Activated CD8-positive, alpha-beta memory T cell treated with anti-CD3 and anti-CD28 coated beads, Interleukin-2, amount 10 ng/mL, durations not matched to agents 7 days and 5 days (primary cell): ENCODE data around the gene LCNL1. TPM values are rescaled to one million over a fixed set of nuclear protein-coding genes. Genes with fewer than 3 reads are reported as not detected.
A peak's percentile ranks its signal among the peaks of the same experiment; 100 is the strongest.
"Not testable (repeated sequence)": the region's sequence is repeated elsewhere in the genome, so short reads cannot be mapped to it uniquely, and the experiment has no call there.

ENCODE experiments used
- ATAC-seq: fragments of 150-1000 bp; cut with Tn5 transposase; one replicate; pipeline ENCODE4 v1.10.0; 2021; ENCODE audit warnings: moderate library complexity
- CTCF ChIA-PET: fragments of 350-600 bp; sonication (Branson Sonifier 250); formaldehyde crosslinking; loops from one replicate; lab custom pipeline; 2021; ENCODE audit warnings: antibody characterized with exemption; lab: Charles Lee
- DNase-seq: peaks from one replicate; pipeline ENCODE4 v3.0.0-alpha.2; 2020
- H3K27ac Mint-ChIP-seq: one replicate; pipeline ENCODE4 v1.8.0; 2021; ENCODE audit warnings: mild to moderate bottlenecking, mixed read lengths
- H3K27me3 Mint-ChIP-seq: one replicate; pipeline ENCODE4 v1.8.0; 2021; ENCODE audit warnings: mixed read lengths
- H3K36me3 Mint-ChIP-seq: one replicate; pipeline ENCODE4 v1.8.0; 2021; ENCODE audit warnings: mild to moderate bottlenecking, mixed read lengths
- H3K4me1 Mint-ChIP-seq: one replicate; pipeline ENCODE4 v1.8.0; 2021; ENCODE audit warnings: mixed read lengths
- H3K4me3 Mint-ChIP-seq: one replicate; pipeline ENCODE4 v1.8.0; 2021; ENCODE audit warnings: mild to moderate bottlenecking, moderate library complexity, mixed read lengths
- H3K9me3 Mint-ChIP-seq: one replicate; pipeline ENCODE4 v1.8.0; 2022; ENCODE audit warnings: low read depth, mixed read lengths
- total RNA-seq, 2 experiments: library from RNA; stranded (reverse); gene quantifications; one replicate each; pipeline ENCODE4 v1.2.3, GENCODE V29; 2021

LCNL1 gene
- total RNA-seq, 2 experiments from 2014 or later = 0.09 TPM; not detected in 1

DNA sequence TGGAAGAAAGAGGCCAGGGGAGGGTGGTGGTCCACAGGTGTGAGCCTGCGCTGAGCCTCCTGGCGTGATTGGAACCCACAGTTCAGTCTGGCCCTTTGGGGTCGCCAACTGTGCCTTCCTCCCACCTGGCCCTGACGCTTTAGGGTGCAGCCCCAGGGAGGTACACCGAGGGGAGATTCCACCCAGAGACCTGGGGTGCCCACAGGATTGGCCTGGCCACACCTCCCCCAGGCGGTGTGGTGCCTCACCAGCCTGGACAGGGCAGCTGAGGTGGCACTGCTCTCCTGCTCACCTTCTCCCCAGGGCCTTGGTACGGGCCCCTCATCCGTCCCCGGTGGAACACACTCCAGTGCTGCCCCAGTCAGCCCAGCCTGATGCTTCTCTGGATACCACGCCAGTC, 14.6 kb downstream of the LCNL1 start:
- peaks cover 63% of the 10 kb centered on the region for H3K4me1 Mint-ChIP-seq
- DNase-seq = no peak
- CTCF ChIA-PET = interaction anchor here (1.5 to 14.3 kb wide), 4 partner anchors 34 to 52 kb away, joined by 5 to 234 read pairs (median 16); partner anchors contain the start of genes ABCA2, C8G and FUT7
- H3K36me3 Mint-ChIP-seq = peaks cover 2% of the 10 kb centered on the region
- H3K27me3 Mint-ChIP-seq = peaks cover 5% of the 10 kb centered on the region
- no peaks in the 10 kb centered on the region for H3K9me3 Mint-ChIP-seq
- H3K27ac Mint-ChIP-seq = peak overlapping the region; percentile 88
- no peak for ATAC-seq
- H3K4me3 Mint-ChIP-seq = peak overlapping the region; percentile 15

DNA sequence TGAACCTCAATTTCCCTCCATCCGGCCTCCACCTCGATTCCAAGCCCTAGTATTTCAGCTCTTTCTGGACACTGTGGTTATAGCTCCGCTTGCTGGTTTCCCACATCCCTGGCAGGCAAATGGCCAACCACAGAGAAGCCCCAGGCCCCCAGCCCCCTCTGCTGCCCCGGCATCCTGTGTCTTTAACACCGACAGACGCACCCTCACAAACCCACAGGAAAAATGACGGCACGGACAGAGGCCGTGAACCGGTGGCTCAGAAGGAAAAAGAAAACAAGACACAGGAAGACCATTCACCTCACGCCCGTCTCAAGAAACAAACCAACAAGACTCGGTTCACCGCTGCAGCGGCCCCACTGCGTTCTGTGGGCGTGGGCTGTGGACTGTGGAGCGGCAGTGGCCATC, 15.0 kb downstream of the LCNL1 start:
- ATAC-seq = no peak
- no peaks in the 10 kb centered on the region for H3K9me3 Mint-ChIP-seq
- H3K27ac Mint-ChIP-seq = peak overlapping the region; percentile 88
- H3K36me3 Mint-ChIP-seq = peaks cover 2% of the 10 kb centered on the region
- peak overlapping the region; percentile 15 for H3K4me3 Mint-ChIP-seq
- DNase-seq = peak; percentile 76
- CTCF ChIA-PET = interaction anchor here (4.7 to 14.3 kb wide), 2 partner anchors 34 to 50 kb away, joined by 25 to 234 read pairs; partner anchors contain the start of genes ABCA2 and FUT7
- peaks cover 5% of the 10 kb centered on the region for H3K27me3 Mint-ChIP-seq
- peaks cover 63% of the 10 kb centered on the region for H3K4me1 Mint-ChIP-seq

DNA sequence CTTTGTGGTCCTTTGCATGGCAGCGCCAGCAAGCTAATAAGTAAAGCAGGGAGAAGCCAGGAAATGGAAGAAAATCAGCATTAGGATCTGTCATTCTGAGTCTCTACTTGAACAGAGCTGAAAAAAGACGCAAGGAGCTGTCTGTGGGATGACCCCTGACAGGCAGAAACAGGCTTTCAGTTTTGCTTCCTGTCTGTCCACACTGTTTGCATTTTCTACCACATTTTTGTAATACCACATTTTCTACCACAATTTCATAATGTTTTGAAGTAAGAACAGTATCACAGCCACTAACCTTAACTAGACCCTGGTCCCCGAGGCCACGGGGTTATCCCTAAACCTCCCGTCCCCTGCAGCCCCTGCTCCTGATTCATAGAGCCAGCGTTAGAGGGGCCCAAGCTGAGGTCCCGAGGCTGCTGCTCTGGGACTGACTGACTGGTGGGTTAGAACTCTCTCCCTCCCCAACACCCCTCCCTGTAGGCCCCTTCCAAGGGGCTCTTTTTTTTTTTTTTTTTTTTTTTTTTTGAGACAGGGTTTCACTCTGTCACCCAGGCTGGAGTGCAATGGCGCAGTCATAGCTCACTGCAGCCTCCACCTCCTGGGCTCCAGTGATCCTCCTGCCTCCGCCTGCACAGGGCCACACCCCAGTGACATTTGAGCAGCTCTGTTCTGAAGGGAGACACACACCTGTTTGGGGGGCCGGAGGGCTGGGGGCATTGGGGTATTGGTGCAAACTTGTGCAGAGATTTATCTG, 17.6 kb downstream of the LCNL1 start:
- Mint-ChIP-seq H3K27me3 (peaks cover 5% of the 10 kb centered on the region), H3K4me1 (peaks cover 60% of the 10 kb centered on the region), H3K9me3 (no peaks in the 10 kb centered on the region), H3K4me3 (peak overlapping the region; percentile 59), H3K36me3 (no peaks in the 10 kb centered on the region), H3K27ac (peak overlapping the region; percentile 86)
- CTCF ChIA-PET = interaction anchor here (0.8 to 14.3 kb wide), 15 partner anchors 8 to 250 kb away, joined by 3 to 234 read pairs (median 3); partner anchors contain the start of genes ABCA2, AJM1, C8G and FUT7
- ATAC-seq (peak; percentile 66), DNase-seq (peak; percentile 74)

DNA sequence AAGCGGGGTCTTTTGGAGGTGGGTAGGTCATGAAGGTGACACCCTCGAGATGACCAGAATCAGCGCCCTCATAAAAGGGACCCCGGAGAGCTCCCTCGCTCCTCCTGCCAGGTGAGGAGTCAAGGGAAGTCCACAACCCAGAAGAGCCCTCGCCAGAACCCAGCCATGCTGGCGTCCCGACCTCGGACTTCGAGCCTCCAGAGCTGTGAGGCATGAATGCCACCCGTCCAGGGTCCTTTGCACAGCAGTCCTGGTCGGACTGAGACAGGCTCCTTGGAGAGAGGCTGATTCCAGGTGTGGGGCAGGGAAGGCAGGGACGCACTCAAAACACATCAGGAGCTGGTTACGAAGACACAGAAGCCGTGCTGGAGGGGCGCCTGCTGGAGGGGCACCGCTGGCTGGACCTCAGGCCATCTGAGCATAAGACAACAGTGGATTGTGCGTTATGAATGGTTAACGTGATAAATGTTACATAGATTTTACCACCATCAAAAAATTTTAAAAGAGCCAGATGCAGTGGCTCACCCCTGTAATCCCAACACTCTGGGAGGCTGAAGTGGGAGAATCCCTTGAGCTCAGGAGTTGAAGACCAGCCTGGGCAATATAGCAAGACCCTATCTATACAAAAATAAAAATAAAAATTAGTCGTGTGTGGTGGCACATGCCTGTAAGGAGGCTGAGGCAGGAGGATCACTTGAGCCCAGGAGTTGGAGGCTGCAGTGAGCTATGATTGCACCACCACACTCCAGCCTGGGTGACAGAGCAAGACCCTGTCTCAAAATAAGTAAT, 19.3 kb downstream of the LCNL1 start:
- DNase-seq (no peak), ATAC-seq (no peak)
- Mint-ChIP-seq H3K9me3 (no peaks in the 10 kb centered on the region), H3K27me3 (peaks cover 5% of the 10 kb centered on the region), H3K36me3 (no peaks in the 10 kb centered on the region), H3K27ac (no peak overlapping the region), H3K4me3 (no peak overlapping the region), H3K4me1 (peaks cover 61% of the 10 kb centered on the region)
- CTCF ChIA-PET = interaction anchor here (0.9 to 14.3 kb wide), 6 partner anchors 9 to 66 kb away, joined by 3 to 234 read pairs (median 6); partner anchors contain the start of genes ABCA2, FUT7 and PAXX

DNA sequence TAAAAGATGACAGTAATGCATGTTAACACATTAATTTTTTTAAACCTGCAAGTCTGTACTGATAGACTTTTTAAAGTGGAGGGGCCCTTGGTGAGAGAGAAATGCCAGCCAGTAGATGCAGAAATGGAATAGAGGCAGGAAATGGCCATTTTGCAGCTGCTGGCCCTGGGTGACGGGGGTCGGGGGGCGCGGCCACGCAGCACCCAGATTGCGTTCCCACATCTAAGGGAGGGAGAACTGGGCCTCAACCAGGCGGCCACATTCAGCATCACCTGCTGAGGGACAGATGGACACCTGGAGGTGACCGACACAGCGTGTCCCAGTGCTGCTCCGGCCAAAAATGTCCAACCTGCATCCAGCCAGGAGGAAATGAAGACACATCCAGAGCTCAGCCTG, 19.9 kb downstream of the LCNL1 start:
- DNase-seq (no peak), ATAC-seq (no peak)
- Mint-ChIP-seq H3K27ac (no peak overlapping the region), H3K36me3 (no peaks in the 10 kb centered on the region), H3K4me1 (peaks cover 55% of the 10 kb centered on the region), H3K9me3 (no peaks in the 10 kb centered on the region), H3K27me3 (peaks cover 5% of the 10 kb centered on the region), H3K4me3 (no peak overlapping the region)
- CTCF ChIA-PET = interaction anchor here (0.9 to 14.3 kb wide), 6 partner anchors 10 to 65 kb away, joined by 3 to 234 read pairs (median 6); partner anchors contain the start of genes ABCA2, FUT7 and PAXX

DNA sequence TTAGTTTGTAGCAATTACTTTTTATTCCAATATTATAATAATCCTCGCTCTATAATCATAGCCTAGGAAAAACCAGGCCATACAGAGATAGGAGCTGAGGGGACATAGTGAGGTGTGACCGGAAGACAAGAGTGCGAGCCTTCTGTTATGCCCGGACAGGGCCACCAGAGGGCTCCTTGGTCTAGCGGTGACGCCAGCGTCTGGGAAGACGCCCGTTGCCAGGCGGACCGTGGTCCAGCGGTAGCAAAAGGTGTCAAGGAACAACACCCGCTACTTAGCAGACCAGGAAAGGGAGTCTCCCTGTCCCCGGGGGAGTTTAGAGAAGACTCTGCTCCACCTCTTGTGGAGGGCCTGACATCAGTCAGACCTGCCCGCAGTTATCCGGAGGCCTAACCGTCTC, 21.5 kb downstream of the LCNL1 start:
- ATAC-seq, H3K27ac Mint-ChIP-seq, DNase-seq, H3K36me3 Mint-ChIP-seq, H3K4me3 Mint-ChIP-seq, H3K27me3 Mint-ChIP-seq, H3K9me3 Mint-ChIP-seq: not testable (repeated sequence)
- H3K4me1 Mint-ChIP-seq = peaks cover 40% of the 10 kb centered on the region
- CTCF ChIA-PET = interaction anchor here (14.3 kb wide), 1 partner anchor 27 kb away, joined by 234 read pairs; the partner anchor contains the start of genes ABCA2 and FUT7

DNA sequence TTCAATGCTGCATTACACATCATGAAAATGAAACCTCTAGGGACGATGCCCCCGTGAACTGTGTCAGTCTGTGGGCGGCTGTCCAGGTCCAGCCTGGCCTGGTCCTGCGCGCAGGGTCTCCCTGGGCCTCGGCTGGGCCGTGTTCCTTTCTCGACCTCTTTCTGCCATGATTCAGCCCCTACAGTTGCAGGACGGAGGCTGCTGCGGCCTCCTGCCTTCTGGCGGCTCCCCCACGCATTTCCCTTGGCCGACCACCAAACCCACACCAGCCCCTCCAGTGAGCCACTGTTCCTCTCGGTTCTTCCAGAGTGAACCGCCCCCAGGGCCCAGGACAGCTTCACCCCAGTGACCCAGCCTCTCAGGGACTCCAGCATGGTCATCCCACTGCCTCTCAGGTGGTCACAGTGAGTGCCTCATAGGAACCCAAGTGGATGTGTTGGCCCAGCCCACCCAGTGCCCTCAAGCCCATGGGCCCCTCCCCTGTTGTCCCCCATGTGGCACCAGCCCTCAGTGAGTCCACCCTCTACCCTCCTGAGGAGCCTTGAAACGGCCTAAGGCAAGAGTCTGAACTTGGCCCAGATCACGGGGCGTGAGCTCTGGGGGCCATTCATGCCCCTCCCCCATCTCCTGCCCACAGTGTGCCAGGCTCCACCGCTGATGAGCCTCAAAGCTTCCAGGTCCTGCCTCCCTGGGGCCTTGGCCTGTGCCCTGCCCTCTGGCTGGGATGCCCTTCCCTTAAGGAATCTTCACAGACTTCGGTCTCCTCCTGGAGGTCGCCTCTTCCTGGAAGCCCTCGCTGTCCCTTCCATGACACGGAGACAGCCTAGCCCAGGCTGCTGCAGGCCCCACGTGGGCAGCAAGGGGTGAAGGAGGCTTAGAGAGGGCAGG, 23.6 kb downstream of the LCNL1 start:
- no peak for DNase-seq
- Mint-ChIP-seq H3K27ac (peak overlapping the region; percentile 55), H3K9me3 (no peaks in the 10 kb centered on the region), H3K36me3 (no peaks in the 10 kb centered on the region), H3K27me3 (peaks cover 3% of the 10 kb centered on the region), H3K4me3 (no peak overlapping the region), H3K4me1 (peaks cover 25% of the 10 kb centered on the region)
- CTCF ChIA-PET = interaction anchor here (14.3 kb wide), 1 partner anchor 25 kb away, joined by 234 read pairs; the partner anchor contains the start of genes ABCA2 and FUT7
- peak; percentile 52 for ATAC-seq

DNA sequence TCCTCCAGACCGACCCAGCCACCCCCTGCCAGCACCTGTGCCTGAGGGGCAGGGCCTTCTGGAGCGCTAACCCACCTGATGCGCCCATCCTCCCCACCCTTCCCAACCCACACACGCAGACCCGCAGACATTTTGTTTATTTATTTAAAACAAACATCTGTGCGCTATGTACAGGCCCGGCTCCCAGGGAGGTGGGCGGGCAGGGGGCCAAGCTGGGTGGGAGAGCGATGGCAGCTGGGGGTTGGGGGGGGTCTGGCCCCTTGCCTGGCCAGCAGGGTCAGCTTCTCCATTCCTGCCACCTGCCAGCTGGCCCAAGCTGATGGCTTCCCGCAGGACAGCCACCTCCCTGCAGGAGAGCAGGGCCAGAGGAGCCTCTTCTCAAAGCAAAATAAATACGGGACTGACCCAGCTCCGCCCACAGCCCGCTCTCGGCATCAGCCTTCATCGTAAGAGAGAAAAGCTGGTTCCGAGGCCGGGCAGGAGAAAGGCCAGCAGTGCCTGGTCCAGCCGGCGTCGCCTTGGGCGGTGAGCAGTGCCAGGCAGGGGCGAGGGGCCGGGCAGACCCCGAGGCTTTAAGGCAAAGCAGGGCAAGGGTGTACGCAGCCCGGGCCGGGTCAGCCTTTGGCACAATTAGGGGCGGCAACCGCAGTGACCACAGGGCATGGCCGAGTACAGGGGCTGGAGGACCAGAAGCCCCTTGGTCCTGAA, 24.5 kb downstream of the LCNL1 start:
- Mint-ChIP-seq H3K4me1 (peaks cover 25% of the 10 kb centered on the region), H3K27me3 (no peaks in the 10 kb centered on the region), H3K4me3 (no peak overlapping the region), H3K9me3 (no peaks in the 10 kb centered on the region), H3K27ac (no peak overlapping the region), H3K36me3 (no peaks in the 10 kb centered on the region)
- CTCF ChIA-PET = interaction anchor here (1.6 to 14.3 kb wide), 2 partner anchors 12 to 24 kb away, joined by 3 to 234 read pairs; partner anchors contain the start of genes ABCA2 and FUT7
- DNase-seq (no peak), ATAC-seq (no peak)

DNA sequence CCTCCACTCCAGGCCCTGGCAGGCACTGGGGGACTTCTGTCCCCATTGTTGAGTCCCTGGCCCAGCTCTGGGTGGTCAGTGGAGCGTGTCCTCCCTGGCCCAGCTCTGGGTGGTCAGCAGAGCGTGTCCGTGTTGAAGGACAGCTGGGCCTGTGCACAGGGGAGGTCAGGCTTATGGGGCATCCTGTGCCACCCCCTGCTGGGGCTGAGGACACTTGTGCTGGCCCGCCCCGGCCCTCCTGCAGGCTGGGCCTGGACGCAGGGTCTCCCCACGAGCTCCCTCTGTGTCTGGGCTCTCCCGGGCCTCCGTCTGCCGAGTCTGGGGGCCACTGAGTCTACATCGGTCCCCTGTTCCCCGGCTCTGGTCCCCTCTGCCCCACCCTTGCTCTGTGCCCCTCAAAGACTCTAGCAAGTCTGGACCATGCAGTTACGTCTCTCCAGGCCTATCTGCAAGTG, 25.1 kb downstream of the LCNL1 start:
- no peaks in the 10 kb centered on the region for H3K36me3 Mint-ChIP-seq
- CTCF ChIA-PET = interaction anchor here (1.6 to 14.3 kb wide), 2 partner anchors 11 to 24 kb away, joined by 3 to 234 read pairs; partner anchors contain the start of genes ABCA2 and FUT7
- peaks cover 25% of the 10 kb centered on the region for H3K4me1 Mint-ChIP-seq
- no peak overlapping the region for H3K4me3 Mint-ChIP-seq
- DNase-seq (no peak), ATAC-seq (no peak)
- H3K9me3 Mint-ChIP-seq = no peaks in the 10 kb centered on the region
- H3K27me3 Mint-ChIP-seq = no peaks in the 10 kb centered on the region
- no peak overlapping the region for H3K27ac Mint-ChIP-seq

DNA sequence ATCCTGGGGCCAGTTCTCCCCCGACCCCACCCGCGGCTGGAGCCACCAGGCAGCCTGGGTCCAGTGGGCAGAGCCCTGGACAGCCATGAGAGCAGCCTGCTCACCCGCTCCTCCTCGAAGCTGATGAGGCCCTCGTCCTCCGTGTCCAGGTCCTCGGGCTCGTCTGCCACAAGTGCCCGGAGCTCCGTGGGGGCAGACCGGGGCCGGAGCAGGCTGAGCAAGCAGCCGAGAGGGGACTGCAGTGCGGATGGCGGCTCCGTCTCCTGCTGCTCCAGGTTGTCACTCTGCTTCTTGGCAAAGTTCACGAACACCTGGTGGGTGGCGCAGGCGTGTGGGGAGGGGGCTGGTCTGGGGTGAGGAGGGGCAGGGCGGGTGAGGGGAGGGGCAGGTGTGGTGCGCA, 25.5 kb downstream of the LCNL1 start:
- no peak overlapping the region for H3K4me3 Mint-ChIP-seq
- H3K9me3 Mint-ChIP-seq = no peaks in the 10 kb centered on the region
- DNase-seq (no peak), ATAC-seq (no peak)
- H3K27ac Mint-ChIP-seq = no peak overlapping the region
- no peaks in the 10 kb centered on the region for H3K27me3 Mint-ChIP-seq
- H3K36me3 Mint-ChIP-seq = no peaks in the 10 kb centered on the region
- CTCF ChIA-PET = interaction anchor here (1.6 to 14.3 kb wide), 2 partner anchors 11 to 23 kb away, joined by 3 to 234 read pairs; partner anchors contain the start of genes ABCA2 and FUT7
- H3K4me1 Mint-ChIP-seq = peaks cover 25% of the 10 kb centered on the region

DNA sequence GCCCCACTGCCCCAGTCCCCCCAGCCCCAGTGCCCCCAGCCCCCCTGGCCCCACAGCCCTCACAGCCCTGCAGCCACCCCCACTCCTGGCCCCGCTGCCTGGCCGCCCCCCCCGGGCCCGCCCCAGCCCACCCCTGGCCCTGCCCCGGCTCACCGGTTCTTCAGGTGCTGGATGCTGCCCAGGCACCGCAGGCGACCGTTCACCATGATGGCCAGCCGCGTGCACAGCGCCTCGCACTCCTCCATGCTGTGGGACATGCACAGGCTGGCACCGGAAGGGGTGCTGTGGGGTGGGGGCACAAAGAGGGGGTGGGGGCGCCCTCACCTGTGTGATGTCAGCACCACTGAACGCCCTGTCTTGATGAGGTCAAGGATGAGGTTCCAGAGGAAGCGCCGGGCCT, 26.4 kb downstream of the LCNL1 start:
- Mint-ChIP-seq H3K27ac (no peak overlapping the region), H3K9me3 (no peaks in the 10 kb centered on the region), H3K4me1 (peaks cover 25% of the 10 kb centered on the region), H3K27me3 (no peaks in the 10 kb centered on the region), H3K36me3 (no peaks in the 10 kb centered on the region), H3K4me3 (no peak overlapping the region)
- no peak for DNase-seq
- CTCF ChIA-PET = interaction anchor here (14.3 kb wide), 1 partner anchor 22 kb away, joined by 234 read pairs; the partner anchor contains the start of genes ABCA2 and FUT7
- no peak for ATAC-seq
